ENCODE data around the gene CACNG7.
"Not testable (repeated sequence)": the region's sequence is repeated elsewhere in the genome, so short reads cannot be mapped to it uniquely, and the experiment has no call there.

The CACNG7 gene

GRCh38 chr19:53906211-53907192, 2.6 kb upstream of the CACNG7 start:
- no peak for FAIRE-seq

- no peak for FAIRE-seq
Measured at GRCh38 chr19:53907193-53907581, 1.9 kb upstream of the CACNG7 start.

GRCh38 chr19:53907690-53908089, 1.4 kb upstream of the CACNG7 start:
- FAIRE-seq: no peak

DNA sequence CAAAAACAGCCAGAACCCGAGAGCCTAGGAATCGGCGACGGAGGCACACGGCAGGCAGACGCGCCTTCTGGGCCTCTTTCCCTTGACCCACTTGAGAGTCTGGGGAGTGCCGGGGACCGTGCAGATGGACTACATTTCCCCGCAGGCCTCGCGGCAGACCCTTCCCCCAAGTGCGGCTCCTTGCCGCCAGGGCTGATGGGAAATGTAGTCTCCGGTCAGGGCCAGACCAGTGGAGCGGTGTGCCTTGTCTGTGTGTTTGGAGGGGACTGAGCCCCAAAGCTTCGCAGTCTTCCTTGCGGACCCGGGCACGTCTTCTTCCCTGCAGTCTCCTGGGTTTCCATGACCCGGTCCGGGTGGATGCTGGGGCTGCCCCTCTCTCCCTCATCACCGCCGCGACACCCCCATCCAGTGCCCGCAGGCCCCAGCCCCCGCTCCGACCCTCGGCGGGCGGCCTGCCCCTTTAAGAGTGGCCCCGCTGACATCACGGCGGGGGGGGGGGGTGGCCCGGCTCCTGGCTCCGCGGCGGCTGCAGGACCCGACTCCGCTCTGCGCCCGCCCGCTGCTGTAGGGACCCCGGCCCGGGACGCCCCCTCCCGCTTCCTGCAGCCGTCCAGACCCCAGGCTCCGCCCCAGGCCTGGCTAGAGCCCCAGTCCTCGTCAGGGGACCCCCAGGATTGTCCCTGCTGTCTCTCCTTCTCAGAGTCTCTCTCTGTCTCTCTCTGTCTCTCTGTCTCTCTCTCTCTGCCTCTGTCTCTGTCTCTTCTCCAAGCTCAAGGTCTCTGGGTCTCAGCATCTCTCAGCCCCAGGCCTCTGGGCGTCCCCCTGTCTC, 758 bp upstream of the CACNG7 start:
- no peak for FAIRE-seq

DNA sequence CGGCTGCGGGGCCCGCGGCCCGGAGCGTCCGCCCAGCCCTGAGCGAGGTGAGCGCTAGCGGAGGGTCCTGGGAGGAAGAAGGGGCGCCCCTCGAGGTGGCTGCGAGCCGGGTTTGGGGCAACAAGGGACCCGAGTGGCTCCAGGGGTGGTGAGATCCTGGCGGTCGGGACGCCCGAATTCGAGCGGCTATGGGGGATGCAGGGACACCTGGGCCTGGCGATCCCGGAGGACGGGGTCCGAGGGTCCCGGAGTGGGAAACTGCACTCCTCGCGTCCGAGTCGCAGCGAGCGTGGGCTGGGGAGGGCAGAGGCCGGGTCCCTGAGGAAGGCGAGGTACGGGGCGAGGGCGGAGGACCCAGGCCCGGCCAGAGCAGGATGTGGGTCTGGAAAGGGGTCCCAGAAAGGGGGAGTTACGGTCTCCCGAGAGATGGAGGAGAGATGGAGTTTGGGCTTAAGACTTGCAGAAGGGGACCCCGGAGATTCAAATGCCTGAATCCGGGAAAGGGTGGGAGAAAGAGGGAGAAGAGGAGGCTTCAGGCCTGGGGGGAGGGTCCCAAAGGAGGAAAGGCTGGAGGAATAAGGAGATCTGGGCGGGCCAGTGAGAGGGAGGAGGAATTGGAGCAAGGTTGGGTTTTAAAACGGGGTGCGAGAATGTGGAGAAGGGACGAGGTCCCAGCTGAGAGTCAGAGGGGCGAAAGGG, 542 bp downstream of the CACNG7 start:
- no peak for FAIRE-seq

DNA sequence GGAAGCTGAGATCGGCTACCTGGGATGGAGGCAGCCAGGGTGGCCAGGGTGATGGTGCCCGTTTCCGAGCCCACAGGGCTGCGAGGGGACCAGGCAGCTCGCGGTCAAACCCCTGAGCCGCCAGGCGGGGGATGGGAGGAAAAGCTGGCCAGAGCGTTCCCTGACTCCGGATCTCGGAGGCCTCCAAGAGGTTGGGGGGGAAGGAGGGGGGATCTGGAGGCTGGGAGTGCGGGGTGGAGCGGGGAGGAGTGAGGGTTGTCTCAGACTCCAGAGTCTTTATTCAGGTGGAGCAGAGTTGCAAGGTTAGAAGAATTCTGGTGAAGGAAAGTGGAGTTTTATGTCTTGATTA, 1.1 kb downstream of the CACNG7 start:
- no peak for FAIRE-seq

GRCh38 chr19:53912653-53913052, 3.6 kb downstream of the CACNG7 start:
- no peak for FAIRE-seq

DNA sequence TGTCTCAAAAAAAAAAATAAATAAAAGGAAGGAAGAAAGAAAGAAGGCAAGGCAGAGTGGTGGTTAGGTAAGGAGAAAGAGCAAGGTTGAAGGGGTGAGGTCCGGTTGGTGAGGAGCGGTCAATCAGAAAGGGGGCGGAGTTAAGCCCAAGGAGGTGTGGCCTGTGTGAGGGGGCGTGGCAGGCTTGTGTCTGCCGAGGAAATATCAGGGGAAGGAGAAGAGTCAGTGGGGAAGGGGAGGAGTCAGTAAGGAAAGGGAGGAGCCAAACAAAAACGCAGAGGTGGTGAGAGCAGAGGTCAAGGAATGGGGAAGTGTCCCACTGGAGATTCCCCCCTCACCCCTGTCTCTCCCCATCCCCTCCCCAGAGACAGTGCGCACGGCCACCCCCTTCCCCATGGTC, 5.9 kb downstream of the CACNG7 start:
- no peak for FAIRE-seq

GRCh38 chr19:53916004-53916403, 6.9 kb downstream of the CACNG7 start:
- FAIRE-seq: no peak

DNA sequence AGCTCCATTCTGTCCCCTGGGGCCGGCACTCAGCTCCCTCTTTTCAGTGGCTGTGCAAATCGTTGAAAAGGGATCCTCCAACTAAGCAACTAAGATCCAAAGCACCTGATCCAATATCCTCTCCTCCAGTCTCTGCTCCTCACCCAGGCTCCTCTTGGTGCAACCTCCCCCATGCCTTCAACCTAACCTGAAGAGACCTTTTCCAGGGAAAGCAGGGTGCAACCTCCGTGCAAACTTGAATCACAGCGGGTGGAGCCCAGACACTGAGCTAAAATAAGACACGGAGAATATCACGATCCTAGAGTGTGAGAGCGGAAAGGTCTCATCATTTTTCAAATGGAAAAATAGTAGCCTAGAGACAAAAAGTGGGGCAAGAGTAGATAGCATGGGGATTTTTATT, 8.3 kb downstream of the CACNG7 start:
- no peak for FAIRE-seq

GRCh38 chr19:53927739-53928138, 18.7 kb downstream of the CACNG7 start:
- no peak for FAIRE-seq

DNA sequence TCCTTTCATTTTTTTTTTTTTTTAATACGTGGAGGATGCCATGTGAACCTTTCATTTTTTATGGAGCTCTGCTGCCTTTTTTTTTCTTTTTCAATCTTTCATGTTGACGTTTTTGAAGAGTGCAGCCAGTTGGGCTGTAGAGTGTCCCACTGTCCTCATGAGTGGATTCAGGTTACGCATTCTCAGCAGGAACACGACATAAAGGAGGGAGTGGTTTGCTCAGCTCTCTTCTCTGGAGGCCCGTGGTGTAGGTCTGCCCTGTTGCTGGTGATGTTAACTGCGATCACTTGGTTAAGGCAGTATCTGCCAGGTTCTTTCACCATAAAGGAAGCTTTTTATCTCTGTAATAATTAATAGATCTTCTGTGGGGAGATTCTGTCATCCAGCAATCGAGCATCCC, 27.0 kb downstream of the CACNG7 start:
- no peak for FAIRE-seq

DNA sequence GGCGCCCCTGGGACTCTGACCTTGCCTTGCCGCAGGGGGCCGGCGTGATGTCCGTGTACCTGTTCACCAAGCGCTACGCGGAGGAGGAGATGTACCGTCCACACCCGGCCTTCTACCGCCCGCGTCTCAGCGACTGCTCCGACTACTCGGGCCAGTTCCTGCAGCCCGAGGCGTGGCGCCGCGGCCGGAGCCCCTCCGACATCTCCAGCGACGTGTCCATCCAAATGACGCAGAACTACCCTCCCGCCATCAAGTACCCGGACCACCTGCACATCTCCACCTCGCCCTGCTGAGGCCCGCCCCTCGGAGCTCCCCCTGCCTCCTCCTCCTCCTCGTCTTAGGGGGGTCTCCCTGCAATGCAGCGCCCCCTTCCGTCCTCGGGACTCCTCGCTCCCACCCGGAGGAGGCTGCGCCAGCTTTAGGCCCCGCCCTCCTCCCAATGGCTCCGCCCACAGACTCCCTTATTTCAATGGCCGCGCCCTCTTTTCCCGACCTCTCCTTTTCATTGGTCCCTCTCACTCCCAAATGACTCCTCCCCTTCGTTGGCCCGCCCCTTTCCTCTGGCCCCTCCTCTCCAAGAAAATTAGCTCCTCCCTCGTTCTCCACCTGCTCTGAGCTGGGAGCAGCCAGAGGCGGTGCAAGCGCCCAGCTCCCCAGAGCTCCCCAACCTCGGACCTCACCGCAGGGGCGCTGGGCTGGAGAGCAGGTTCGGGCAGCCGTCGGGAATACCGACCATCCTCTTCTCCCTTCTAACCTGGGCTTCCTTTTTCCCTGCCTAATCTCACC, 33.1 kb downstream of the CACNG7 start:
- FAIRE-seq: no peak

GRCh38 chr19:53944416-53944815, 35.3 kb downstream of the CACNG7 start:
- FAIRE-seq: no peak

GRCh38 chr19:53944933-53945332, 35.9 kb downstream of the CACNG7 start:
- no peak for FAIRE-seq

- no peak for FAIRE-seq
Measured at GRCh38 chr19:53945441-53945840, 36.4 kb downstream of the CACNG7 start.

GRCh38 chr19:53945998-53946397, 36.9 kb downstream of the CACNG7 start:
- FAIRE-seq: no peak

- FAIRE-seq: no peak
Measured at GRCh38 chr19:53947624-53948023, 38.5 kb downstream of the CACNG7 start.

DNA sequence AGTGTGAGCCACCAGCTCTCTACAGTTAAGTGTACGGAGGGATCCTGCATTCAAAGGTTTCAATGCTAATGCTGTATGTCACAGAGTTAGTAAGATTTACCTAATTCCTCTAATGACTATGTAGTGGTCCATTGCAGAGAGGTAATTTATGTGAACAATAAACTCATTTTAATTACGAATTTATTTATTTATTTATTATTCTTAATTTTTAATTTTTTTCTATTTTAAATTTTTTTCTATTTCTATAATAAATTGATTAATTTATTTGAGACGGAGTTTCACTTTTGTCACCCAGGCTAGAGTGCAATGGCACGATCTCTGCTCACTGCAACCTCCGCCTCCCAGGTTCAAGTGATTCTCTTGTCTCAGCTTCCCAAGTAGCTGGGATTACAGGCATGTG, 39.5 kb downstream of the CACNG7 start:
- FAIRE-seq: not testable (repeated sequence)

- no peak for FAIRE-seq
Measured at GRCh38 chr19:53951436-53951835, 42.4 kb downstream of the CACNG7 start.

DNA sequence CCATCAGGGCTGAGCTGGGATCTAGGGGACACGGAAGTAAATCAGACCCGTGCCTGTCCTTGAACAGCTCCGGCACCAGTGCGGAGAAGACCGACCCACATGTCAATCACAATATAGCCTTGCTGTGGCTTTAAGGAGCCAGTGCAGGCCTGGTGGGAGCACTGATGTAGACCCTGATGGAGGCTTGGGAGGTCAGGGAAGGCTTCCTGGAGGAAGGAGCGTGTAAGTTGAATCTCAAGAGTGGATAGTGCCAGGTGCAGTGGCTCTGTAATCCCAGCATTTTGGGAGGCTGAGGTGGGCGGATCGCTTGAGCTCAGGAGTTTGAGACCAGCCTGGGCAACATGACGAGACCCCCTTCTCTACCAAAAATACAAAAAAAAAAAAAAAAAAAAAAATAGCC, 42.9 kb downstream of the CACNG7 start:
- no peak for FAIRE-seq

DNA sequence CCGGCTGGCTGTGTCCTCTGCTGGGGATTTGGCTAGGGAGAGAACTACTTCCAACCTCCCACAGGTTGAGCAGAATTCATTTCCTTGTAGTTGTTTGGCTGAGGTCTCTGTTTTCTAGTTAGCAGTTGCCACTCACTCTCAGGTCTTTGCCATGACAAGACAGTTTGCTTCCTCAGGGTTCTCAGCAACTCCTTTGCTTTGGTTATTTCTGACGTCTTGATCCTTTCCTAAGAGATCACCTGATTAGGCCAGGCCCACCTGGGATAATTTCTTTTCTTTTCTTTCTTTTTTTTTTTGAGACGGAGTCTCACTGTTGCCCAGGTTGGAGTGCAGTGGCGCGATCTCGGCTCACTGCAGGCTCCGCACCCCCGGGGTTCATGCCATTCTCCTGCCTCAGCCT, 44.3 kb downstream of the CACNG7 start:
- FAIRE-seq: no peak
